ENCODE measurements around the gene TMEM223.
A peak's percentile ranks its signal among the peaks of the same experiment; 100 is the strongest.

TMEM223 gene

DNA sequence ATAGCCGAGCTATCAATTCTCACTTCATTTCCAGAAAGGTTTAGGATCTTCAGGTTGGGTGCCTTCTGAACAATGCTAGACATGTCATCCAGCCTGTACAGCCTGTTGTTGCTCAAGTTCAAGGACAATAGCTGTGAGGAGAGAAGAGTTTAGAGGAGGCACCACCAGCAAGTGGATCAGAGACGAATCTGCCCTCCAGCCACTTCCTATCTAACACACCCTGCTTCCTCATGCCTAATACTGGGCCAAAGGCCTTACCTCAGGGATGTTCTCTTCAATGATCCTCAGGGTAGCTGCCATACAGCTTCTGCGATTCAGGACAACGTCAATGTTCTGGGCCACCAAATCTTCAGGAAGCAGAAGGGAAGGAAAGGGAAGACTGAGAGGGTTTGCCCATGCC is 9.3 kb upstream of the TMEM223 start:
- no peak for DNase-seq (ENCODE audit: low read depth in 2 of 2)

DNA sequence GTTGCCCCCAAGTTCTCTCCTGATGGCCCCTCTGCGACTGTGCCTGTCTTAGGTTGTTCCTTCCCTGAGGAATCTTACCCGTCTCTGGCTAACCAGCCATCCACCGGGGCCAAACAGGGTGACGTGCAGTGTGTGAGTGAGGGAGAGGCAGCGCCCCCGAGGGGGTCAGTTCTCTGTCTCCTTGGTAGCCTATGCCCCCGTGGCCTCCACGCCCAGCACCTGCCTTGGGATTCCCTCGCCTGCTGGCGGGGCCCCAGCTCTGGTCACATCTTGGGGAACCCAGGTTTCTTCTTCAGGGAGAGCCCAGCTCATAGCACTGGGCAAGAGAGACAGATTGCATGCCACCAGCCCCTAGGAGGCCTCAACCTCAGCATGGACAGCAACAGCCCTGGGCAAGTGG is 7.7 kb upstream of the TMEM223 start:
- no peak for DNase-seq (ENCODE audit: low read depth in 2 of 2)

DNA sequence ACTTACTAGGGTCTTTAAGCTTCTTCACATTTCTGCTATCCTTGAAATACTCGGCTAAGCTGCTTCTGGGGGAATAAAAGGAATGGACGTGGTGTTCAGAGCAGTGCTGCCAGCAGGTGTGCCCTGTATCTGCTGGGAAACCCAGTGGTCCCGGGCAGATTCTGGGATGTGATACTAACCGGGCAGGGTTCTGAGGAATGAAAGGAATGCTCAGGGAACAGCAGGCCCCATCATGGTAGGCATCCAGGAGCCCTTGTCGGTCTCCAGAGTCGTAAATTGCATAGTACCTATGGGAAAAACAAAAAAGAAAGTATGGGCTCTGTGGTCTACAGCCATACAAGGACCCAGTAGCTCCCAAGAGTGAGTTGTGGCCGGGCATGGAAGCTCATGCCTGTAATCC is 4.5 kb upstream of the TMEM223 start:
- DNase-seq (ENCODE audit: low read depth in 2 of 2), result no peak

DNA sequence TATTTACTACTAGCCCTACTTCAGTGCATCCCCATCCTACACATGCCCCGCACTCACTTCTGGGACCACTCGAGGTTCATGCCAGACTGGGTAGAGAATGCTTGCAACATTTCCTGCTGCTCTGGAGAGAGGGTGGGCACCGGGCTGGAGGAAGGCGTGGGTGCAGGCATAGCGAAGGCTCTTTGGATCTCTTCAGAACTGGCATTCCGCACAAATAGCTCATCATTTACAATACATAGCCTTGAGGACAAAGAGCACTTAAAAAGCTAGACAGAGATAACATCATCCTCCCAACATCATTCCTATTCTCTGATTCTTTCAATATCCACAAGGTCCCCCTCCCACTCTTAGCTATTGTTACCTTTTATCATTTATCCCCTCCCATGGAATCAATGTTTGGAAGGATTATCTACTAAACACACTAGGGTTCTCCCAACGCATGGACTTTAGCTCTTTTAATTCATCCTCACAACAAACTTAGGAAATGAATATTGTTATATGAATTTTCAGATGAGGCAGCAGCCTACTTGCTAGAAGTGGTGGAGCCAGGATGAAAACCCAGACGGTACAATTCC is 2.5 kb upstream of the TMEM223 start:
- no peak for DNase-seq (ENCODE audit: low read depth in 2 of 2)

DNA sequence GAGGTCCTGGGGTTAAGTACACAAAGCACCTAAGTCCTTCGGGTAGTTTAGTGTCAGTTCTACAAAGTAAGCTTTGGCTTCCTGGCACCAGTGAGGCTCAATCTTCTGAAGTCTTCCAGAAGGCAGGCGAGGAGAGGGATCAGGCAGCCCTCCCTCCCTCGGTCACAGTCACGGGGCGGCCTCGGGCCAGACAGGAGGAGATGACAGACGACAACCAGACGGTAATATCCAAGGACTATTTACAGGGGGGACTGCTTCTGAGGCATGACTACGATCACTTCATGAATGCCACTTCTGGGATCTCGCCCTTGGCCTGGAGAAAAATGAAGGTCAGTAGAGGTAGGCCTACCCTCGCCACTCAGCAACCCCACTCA is 383 bp upstream of the TMEM223 start:
- no peak for DNase-seq (ENCODE audit: low read depth in 2 of 2)

DNA sequence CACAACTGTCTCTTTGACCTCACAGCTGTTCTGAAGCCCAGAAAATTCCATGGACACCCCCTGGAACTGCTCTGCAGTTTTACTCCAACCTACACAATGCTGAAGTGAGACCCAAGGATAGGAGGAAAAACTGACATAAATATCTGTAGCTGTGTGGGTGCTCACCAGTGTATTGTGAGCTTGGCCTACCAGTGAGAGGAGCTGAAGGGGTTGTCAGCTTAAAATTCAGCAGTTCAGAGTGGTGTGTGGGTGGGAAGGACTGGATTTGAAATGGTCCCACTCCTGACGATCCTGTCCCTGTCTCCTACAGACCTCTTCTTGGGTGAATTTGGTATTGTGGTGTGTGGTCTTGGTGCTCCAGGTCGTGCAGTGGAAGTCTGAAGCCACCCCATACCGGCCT is 2.2 kb downstream of the TMEM223 start:
- DNase-seq (ENCODE audit: low read depth in 2 of 2), result no peak

DNA sequence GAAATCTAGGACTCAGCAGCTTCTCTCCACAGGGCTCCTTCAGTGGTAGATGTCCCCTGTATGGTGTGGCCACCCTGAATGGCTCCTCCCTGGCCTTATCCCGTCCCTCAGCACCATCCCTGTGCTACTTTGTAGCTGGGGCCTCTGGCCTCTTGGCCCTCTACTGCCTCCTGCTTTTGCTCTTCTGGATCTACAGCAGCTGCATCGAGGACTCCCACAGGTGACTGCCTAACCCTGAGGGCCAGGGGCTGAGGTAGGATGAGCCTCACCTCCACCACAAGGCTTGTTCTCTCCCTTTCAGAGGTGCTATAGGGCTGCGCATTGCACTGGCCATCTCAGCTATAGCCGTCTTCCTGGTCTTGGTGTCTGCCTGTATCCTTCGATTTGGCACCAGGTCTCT is 2.8 kb downstream of the TMEM223 start:
- no peak for DNase-seq (ENCODE audit: low read depth in 2 of 2)

DNA sequence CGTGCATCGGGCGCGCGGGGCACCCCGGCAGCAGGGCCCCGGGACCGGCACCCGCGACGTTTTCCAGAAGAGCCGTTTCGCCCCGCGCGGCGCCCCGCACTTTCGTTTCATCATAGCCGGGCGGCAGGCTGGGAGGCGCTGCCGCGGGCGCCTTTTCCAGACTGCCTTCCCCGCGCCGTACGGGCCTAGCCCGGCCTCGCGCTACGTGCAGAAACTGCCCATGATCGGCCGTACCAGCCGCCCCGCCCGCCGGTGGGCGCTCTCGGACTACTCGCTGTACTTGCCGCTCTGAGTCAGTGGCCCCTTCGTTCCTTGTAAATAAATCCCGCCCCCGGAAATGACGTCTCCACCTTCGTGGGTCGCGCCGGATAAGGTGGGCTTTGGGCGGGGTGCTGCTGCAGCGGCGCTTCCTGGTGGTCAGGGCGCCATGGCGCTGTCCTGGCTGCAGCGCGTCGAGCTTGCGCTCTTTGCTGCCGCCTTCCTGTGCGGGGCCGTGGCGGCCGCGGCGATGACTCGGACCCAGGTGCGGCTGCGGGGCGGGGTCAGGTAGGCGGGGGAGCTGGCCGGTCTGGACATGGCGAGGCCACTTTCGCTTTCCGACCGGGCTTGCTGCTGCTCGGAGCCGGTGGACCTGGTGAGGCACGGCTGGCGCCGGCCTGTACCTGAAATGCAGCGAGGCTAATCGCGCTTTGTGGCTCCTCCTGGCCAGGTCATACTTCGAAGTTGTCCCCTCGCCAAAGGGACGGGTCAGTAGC is 4.6 kb downstream of the TMEM223 start, which contains the start of gene TMEM179B:
Gene TMEM179B, plus strand, starts transcription at position 398 of the 755 bp plus-strand sequence. Its CDS starts 30 bp downstream, at position 428.
- peak; percentile 97 to 98 for DNase-seq (ENCODE audit: low read depth in 2 of 2)

DNA sequence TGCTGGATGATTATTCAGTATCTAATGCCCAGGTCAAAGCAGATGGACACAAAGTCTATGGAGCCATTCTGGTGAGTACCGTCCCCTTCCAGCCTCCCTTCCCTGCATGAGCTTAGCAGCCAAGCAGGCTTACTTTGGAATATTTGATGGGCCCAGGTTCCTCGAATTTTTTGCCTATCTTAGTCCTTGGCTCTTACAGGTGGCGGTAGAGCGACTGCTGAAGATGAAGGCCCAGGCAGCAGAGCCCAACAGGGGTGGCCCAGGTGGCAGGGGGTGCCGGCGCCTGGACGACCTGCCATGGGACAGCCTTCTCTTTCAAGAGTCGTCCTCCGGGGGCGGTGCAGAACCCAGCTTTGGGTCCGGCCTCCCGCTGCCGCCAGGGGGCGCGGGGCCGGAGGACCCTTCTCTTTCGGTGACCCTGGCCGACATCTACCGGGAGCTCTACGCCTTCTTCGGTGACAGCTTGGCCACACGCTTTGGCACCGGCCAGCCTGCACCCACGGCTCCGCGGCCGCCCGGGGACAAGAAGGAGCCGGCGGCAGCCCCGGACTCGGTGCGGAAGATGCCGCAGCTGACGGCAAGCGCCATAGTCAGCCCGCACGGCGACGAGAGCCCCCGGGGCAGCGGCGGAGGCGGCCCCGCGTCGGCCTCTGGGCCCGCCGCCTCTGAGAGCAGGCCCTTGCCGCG is 5.3 kb downstream of the TMEM223 start:
- peak; percentile 69 to 81 for DNase-seq (ENCODE audit: low read depth in 2 of 2)

DNA sequence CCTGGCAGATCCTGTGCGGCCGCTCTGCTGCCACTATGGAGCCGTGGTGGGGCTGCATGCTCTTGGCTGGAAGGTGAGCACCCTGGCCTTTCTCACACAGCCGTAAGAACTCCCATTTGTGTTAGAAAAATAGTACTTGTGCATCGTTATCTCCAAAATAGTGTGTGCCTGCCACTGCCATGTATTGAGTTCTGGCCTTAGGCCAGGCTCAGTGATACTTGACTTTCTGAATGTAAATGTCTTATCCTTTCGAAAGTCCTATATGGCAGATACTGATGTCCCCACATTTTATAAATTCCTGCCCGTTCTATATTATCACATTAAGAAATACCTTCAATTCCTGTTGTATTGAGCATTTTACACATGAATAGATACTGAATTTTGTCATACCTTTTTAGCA is 9.1 kb downstream of the TMEM223 start:
- no peak for DNase-seq (ENCODE audit: low read depth in 2 of 2)

DNA sequence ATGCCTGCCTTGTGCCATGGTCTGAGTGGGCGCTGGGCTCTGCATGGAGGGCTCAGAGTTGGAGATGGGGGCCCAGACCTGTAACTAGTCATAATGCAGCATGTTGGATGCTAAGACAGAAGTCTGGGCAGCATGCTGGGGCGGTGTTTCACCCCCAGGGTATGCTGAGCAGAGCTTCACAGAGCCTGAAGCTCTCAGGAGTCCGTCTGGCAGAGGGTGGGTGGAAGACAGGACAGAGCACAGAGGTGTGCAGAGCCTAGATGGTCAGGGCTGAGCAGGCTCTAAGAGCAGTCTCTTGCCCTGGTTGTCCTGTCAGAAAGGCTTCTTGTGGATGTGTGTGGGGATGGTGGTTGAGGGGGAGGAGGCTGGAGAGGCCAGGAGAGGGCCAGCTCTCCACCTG is 13.4 kb downstream of the TMEM223 start:
- DNase-seq (ENCODE audit: low read depth in 2 of 2), result no peak

DNA sequence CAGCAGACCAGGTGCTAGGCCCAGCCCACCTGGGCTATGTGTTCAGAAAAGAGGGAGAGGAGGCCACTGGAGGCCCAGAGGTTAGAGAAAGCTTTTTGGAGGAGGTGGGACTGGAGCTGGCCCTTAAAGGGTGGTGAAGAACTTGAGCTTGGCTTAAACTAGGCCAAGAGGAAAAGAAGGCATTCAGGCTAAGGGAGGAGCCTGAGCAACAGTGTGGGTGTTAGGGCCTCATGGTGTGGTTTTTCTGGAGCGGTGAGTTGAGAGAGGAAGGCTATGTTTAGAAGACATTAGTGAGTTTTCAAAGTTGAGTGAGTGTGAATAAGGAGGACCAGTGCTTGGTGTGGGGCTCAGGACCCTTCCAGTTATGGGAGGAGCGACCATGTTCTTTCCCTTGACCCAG is 14.4 kb downstream of the TMEM223 start:
- DNase-seq (ENCODE audit: low read depth in 2 of 2), result no peak

DNA sequence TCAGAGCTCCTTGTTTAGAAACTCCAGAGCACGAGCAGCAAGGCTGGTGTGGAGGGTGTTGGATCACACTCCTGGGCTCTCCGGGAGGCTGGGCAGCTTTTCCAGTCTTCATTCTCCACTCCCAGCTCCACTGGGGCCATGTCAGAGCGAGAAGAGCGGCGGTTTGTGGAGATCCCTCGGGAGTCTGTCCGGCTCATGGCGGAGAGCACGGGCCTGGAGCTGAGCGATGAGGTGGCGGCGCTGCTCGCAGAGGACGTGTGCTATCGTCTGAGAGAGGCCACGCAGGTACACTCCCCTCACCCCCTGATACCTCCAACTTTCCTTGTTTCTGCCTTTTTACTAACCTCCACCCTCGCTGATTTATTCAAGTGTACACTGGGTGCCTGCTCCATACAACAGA is 16.2 kb downstream of the TMEM223 start:
- no peak for DNase-seq (ENCODE audit: low read depth in 2 of 2)

DNA sequence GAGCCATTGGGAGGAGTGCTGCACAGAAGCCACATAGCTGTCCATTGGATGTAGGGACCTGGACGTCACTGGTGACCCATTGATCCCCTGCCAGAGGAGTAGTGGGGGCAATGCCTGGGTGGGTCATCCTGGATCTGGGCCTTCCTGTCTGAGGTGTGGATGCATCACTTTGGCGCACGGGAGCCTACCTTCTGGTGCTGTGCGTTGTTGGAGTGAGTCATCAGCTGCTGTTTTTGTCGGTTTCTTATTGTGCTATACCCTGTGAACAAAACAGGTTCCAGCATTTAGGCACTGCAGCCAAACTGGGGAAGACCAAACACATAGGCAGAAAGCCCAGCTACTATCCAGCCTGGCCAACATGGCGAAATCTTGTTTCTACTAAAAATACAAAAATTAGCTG is 17.4 kb downstream of the TMEM223 start:
- DNase-seq (ENCODE audit: low read depth in 2 of 2), result no peak

DNA sequence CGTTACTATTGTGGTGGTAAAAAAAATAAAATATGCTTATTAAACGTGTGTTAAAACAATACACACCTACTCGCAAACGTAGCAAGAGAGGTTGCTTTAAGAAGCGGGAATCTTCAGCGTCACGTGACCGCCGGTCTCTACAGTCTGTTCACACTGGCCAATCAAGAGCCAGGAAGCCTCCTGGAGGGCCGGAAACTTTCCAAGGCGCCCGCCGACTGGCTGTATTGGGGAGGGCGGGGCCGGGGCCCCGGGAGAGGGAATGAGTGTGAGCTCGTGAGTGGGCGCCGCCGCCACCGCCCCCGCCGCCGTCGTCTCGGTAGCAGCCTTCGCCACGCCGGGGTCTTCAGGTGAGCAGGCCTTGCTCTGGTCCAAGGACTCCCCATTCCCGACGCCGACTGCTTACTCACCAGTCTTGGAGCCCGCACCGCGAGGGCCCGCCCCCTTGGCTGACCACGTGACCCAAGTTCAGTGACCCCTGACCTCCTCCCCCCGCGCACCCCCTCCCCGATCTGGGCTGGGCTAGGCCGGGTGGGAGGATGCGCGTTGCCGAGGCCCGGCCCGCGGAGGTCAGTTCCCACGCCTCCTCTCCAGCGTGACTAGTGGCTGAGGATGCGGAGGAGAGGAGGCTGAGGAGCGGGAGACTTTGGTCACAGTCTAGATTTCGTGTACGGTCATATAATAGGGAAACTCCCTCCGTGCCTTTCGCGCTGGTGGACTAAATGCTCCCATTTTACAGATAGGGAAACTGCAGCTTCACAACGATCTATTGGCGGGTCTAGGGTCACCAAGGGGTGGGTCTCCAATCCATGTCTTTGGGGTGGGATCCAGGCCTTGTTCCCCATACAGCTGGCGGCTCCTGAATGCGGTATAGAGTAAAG is 20.4 kb downstream of the TMEM223 start, which contains the start of gene TAF6L:
Gene TAF6L, plus strand, starts transcription at position 253 of the 878 bp plus-strand sequence. CDS start 4,388 bp downstream, outside the sequence.
- peak; percentile 88 to 97 for DNase-seq (ENCODE audit: low read depth in 2 of 2)

DNA sequence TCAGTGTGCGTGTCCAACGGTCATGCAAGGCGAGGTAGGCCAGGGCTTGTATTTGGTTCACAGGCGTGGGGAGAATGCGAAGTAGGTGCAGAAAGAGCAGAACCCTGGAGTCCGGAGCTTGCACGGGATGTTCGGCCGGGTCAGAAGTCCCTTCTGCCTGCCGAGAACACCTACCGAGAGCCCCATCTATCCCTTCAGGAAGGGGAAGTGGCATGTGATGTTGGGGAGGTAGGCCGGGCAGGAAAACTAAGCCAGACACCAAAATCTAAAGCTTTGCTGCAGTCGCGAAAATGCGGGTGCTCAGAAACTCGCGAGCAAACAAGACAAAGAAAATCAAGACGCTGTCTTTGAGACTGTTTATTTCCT is 21.0 kb downstream of the TMEM223 start:
- DNase-seq (ENCODE audit: low read depth in 2 of 2), result no peak

DNA sequence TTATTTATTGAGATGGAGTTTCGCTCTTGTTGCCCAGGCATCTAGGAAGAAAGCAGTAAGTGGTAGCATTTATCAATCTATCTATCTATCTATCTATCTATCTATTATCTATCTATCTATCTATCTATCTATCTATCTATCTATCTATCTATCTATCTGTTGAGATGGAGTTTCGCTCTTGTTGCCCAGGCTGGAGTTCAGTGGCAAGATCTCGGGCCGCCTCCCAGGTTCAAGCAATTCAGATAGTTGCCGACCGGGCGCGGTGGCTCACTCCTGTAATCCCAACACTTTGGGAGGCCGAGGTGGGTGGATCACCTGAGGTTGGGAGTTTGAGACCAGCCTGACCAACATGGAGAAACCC is 31.0 kb downstream of the TMEM223 start:
- DNase-seq (ENCODE audit: low read depth in 2 of 2), result peak in 1 of 2 experiments; percentile 9

DNA sequence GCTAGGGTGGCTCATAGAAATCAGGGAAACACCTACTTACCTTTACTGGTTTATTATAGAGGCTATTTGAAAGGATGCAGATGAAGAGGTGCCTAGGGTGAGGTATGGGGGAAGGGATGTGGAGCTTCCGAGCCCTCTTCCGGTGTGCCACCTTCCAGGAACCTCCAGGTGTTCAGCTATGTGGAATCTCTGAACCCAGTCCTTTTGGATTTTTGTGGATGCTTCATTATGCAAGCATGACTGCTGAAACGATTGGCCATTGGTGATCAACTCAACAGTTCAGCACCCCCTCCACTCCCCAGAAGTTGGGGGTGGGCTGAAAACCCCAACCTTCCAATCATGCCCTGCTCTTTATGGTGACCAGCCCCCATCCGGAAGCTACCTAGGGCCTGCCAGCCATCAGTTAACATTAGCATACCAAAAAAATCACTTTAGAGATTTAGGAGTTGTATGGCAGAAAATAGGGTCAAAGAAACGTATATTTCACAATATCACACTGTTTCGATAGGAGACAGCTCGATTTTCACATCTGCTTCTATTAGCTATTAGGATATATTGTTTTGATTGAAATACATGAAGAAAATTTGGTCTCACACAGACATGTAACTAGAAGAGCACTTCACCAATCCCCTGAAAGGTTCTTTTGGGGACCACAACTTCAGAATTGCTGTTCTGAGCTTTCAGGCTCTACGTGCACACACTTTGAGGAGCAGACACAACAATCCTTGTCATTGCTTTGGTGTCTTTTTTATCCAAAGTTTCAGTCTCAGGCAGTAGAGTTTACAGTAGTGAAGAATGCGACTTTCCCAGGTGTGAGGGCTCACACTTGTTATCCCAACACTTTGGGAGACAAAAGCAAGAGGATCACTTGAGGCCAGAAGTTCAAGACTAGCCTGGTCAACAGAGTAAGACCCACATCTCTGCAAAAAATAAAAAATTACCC is 33.7 kb downstream of the TMEM223 start:
- DNase-seq (ENCODE audit: low read depth in 2 of 2), result no peak

DNA sequence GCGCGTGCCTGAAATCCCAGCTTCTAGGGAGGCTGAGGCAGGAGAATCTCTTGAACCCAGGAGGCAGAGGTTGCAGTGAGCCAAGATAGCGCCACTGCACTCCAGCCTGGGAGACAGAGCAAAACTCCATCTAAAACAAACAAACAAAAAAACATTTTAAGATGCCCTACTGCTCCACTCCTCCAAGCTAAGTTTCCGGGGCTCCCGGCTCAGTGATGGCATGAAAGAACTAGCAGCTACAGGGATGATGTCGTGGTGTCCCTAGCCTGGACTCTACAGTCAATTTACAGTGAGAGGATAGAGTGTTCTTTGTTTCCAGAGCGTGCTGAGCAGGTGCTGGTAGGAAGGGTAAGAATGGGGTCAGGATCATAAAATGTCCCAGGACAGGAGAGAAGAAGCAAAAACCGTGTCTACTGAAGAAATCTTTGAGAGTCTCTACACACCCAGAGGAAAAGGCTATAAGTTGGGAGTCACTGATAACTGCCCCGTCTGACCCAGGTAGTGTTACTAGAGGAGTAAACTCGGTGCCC is 36.7 kb downstream of the TMEM223 start:
- no peak for DNase-seq (ENCODE audit: low read depth in 2 of 2)

DNA sequence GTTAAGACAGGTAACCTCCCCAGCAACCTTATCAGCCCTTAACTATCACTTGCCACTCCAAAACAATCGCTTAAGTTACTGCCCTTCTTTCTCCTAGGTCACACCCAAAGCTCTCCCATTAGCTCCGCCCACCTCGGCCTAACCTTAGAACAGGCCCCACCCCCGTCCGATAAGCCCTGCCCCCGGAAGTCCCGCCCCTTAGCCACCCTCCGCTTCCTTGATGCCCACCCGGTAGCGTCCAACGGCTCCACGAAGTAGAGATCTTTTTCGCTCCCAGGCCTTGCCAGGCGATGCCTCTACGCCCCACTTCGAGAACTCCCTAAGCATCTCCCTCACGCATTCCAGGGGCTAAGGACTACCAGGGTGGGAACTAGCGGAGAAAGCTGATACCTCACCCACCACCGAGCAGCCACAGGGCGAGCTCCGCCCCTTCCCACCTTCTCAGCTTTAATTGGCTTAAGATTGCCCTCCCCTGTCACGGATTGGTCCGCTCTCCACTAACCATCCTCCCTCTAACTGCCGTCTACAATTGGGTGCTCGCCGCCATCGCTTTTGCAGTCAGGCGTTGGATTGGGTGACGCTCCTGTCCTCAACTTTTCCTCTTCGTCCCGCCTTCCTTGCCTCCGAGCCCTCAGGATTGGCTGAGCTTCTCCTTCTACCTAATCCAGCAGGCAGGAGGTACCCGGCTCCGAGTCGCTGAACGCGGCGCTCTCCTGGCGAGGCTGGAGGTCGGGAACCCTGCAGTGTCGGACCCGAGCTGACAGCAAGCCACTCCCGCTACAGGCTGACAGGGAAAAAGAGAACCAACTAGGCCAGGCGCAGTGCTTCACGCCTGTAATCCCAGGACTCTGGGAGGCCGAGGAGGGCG is 37.8 kb downstream of the TMEM223 start, which contains the start of gene ZBTB3:
Gene ZBTB3, minus strand, starts transcription at position 425 of the 868 bp plus-strand sequence. CDS start 496 bp downstream, outside the sequence.
- DNase-seq (ENCODE audit: low read depth in 2 of 2), result peak; percentile 94 to 96

Measured in stimulated activated CD4-positive, alpha-beta T cell treated with anti-CD3 and anti-CD28 coated beads, Interleukin-12 subunit alpha, Interleukin-12 subunit beta, amount 100 ng/mL, for 24 hours (primary cell).